Measurements from ENCODE around the gene CELF2.

DNA sequence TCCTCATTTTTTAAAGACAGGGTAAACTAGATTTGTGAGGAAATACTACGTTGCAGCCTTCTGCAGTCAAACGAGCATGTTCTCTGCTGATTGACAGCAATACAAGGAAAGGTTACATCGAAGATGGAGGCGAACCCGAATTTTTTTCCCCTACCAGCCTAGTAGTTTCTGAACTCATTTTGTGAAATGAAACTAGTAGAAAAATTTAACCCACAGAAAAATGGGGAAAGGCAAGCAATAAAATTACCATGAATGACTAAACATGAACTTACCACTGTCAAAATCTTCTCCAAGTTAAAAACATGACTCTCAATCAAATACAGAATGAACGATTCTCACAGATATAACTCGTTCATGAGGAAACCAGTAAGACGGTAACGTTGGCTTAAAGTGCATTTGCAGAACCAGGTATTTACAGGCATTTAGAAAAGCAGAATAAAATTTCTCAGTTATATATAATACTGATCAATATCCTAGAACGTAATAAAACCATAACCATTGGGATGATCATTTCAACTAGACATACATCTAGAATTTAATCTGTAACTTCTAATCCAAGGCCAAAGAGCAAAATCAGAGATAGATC lies 73.9 kb downstream of the CELF2 start:
- TF ChIP-seq, protein P1, sequence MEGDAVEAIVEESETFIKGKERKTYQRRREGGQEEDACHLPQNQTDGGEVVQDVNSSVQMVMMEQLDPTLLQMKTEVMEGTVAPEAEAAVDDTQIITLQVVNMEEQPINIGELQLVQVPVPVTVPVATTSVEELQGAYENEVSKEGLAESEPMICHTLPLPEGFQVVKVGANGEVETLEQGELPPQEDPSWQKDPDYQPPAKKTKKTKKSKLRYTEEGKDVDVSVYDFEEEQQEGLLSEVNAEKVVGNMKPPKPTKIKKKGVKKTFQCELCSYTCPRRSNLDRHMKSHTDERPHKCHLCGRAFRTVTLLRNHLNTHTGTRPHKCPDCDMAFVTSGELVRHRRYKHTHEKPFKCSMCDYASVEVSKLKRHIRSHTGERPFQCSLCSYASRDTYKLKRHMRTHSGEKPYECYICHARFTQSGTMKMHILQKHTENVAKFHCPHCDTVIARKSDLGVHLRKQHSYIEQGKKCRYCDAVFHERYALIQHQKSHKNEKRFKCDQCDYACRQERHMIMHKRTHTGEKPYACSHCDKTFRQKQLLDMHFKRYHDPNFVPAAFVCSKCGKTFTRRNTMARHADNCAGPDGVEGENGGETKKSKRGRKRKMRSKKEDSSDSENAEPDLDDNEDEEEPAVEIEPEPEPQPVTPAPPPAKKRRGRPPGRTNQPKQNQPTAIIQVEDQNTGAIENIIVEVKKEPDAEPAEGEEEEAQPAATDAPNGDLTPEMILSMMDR (IDR thresholded peaks at IDR 0.05) = no peak
- TF ChIP-seq POLR2A (IDR thresholded peaks at IDR 0.05) = no peak
